H1 (cell line): ENCODE data around the gene PRRG3. TPM values are rescaled to one million over a fixed set of nuclear protein-coding genes. Genes with fewer than 3 reads are reported as not detected.

Source experiments
- CTCF ChIA-PET: fragments of 300-600 bp; sonication (Branson Sonifier 250); formaldehyde crosslinking; loops from one replicate; lab custom pipeline; 2021; ENCODE audit not compliant: partially characterized antibody; lab: Charles Lee
- POLR2A ChIA-PET: fragments of 300-600 bp; sonication (Branson Sonifier 250); formaldehyde crosslinking; loops from one replicate; lab custom pipeline; 2021; ENCODE audit warnings: inconsistent platforms; ENCODE audit not compliant: partially characterized antibody; lab: Charles Lee
- DNase-seq, 2 experiments: peaks; one replicate each; pipeline versions ENCODE4 v3.0.0 to v3.0.0-alpha.2; 2010 to 2022; ENCODE audit warnings: low spot score in 2 of 2, low read depth in 1 of 2, mixed read lengths in 1 of 2
- FAIRE-seq: peaks from 2 replicates; lab custom pipeline; 2011; peaks lifted over from hg19 to GRCh38; lab: Jason Lieb, UNC
- H2AFZ ChIP-seq: 2 replicates; pipeline ENCODE4 v1.8.1; 2012; ENCODE audit warnings: low read length, inconsistent platforms
- H2AK5ac ChIP-seq: 2 replicates; pipeline ENCODE4 v1.6.1; 2013; ENCODE audit warnings: low read depth, low read length
- H2BK120ac ChIP-seq: replicated peaks from 2 replicates; pipeline ENCODE3; 2013; ENCODE audit warnings: low read depth, low read length, inconsistent platforms
- H2BK12ac ChIP-seq: 2 replicates; pipeline ENCODE4 v1.6.1; 2013; ENCODE audit warnings: low read depth, low read length
- H2BK15ac ChIP-seq: 2 replicates; pipeline ENCODE4 v1.6.1; 2013; ENCODE audit warnings: low read length
- H2BK20ac ChIP-seq: 2 replicates; pipeline ENCODE4 v1.6.1; 2013; ENCODE audit warnings: low read length
- H2BK5ac ChIP-seq: 2 replicates; pipeline ENCODE4 v1.6.1; 2013; ENCODE audit warnings: low read depth, low read length
- H3K14ac ChIP-seq: 2 replicates; pipeline ENCODE4 v1.6.1; 2013; ENCODE audit warnings: inconsistent platforms; ENCODE audit not compliant: insufficient read length
- H3K18ac ChIP-seq: 2 replicates; pipeline ENCODE4 v1.6.1; 2013; ENCODE audit warnings: low read length; ENCODE audit errors: extremely low read depth
- H3K23ac ChIP-seq: 2 replicates; pipeline ENCODE4 v1.6.1; 2013; ENCODE audit warnings: inconsistent platforms; ENCODE audit not compliant: insufficient read length
- H3K23me2 ChIP-seq: 2 replicates; pipeline ENCODE4 v1.6.1; 2013; ENCODE audit warnings: low read depth, low read length
- H3K27ac ChIP-seq: 2 replicates; pipeline ENCODE4 v1.6.1; 2011; ENCODE audit warnings: low read depth, low read length, inconsistent platforms
- H3K27me3 ChIP-seq, 4 experiments: replicated peaks in 1 of 4; 1 replicate in 1 of 4; 2 replicates in 3 of 4; pipeline versions ENCODE4 v1.6.1 to v1.8.1; 2011 to 2013; ENCODE audit warnings: low read length in 3 of 4, mild to moderate bottlenecking in 3 of 4, inconsistent platforms in 2 of 4, mixed read lengths in 2 of 4, moderate library complexity in 1 of 4; ENCODE audit not compliant: control insufficient read depth in 3 of 4, insufficient read depth in 3 of 4; ENCODE audit errors: extremely low read depth in 1 of 4
- H3K36me3 ChIP-seq, 4 experiments: 2 replicates each; pipeline versions ENCODE4 v1.6.1 to v1.8.1; 2011 to 2013; ENCODE audit warnings: mild to moderate bottlenecking in 4 of 4, low read length in 3 of 4, moderate library complexity in 2 of 4, control low read depth in 1 of 4, inconsistent platforms in 1 of 4; ENCODE audit not compliant: insufficient read depth in 4 of 4, control insufficient read depth in 2 of 4
- H3K4ac ChIP-seq: replicated peaks from 2 replicates; pipeline ENCODE3; 2013; ENCODE audit warnings: low read length, low read depth, mixed read lengths, inconsistent platforms; ENCODE audit not compliant: insufficient read length
- H3K4me1 ChIP-seq, 4 experiments: replicated peaks in 1 of 4; 1 replicate in 1 of 4; 2 replicates in 3 of 4; pipeline versions ENCODE4 v1.6.1 to v1.8.1; 2011 to 2013; ENCODE audit warnings: low read length in 3 of 4, inconsistent platforms in 2 of 4, mixed read lengths in 1 of 4; ENCODE audit not compliant: insufficient read depth in 4 of 4, control insufficient read depth in 3 of 4
- H3K4me2 ChIP-seq, 2 experiments: 2 replicates each; pipeline versions ENCODE4 v1.6.1 to v1.8.1; 2011 to 2013; ENCODE audit warnings: low read depth in 2 of 2, low read length in 2 of 2, control low read depth in 1 of 2, inconsistent platforms in 1 of 2, mild to moderate bottlenecking in 1 of 2; ENCODE audit not compliant: insufficient read depth in 1 of 2
- H3K4me3 ChIP-seq, 4 experiments: fragments of 200-600, 300-600 bp in 1 of 4; sonication (generic), shearing (Covaris generic), sonication (Bioruptor Twin) in 1 of 4; 2 replicates each; pipeline versions ENCODE4 v1.5.1 to v1.8.1; 2011 to 2016; ENCODE audit warnings: low read length in 4 of 4, low read depth in 3 of 4, control low read depth in 2 of 4, inconsistent platforms in 2 of 4, mild to moderate bottlenecking in 2 of 4, mixed read lengths in 1 of 4, moderate library complexity in 1 of 4; ENCODE audit not compliant: insufficient read depth in 2 of 4; ENCODE audit errors: extremely low read depth in 1 of 4
- H3K56ac ChIP-seq: replicated peaks from 2 replicates; pipeline ENCODE3; 2013; ENCODE audit warnings: low read depth, mild to moderate bottlenecking, mixed read lengths, low read length, inconsistent platforms; ENCODE audit not compliant: insufficient read length
- H3K79me1 ChIP-seq: 2 replicates; pipeline ENCODE4 v1.6.1; 2013; ENCODE audit warnings: low read depth, low read length, control low read depth
- H3K79me2 ChIP-seq, 2 experiments: 2 replicates each; pipeline versions ENCODE4 v1.6.1 to v1.8.1; 2012 to 2013; ENCODE audit warnings: low read length in 2 of 2, mild to moderate bottlenecking in 2 of 2, inconsistent platforms in 1 of 2; ENCODE audit not compliant: insufficient read depth in 2 of 2, control insufficient read depth in 1 of 2
- H3K9ac ChIP-seq, 4 experiments: replicated peaks in 1 of 4; 1 replicate in 1 of 4; 2 replicates in 3 of 4; pipeline versions ENCODE4 v1.6.1 to v1.8.1; 2011 to 2013; ENCODE audit warnings: low read depth in 3 of 4, low read length in 3 of 4, control low read depth in 2 of 4, mild to moderate bottlenecking in 2 of 4, moderate library complexity in 2 of 4, inconsistent platforms in 1 of 4; ENCODE audit errors: extremely low read depth in 1 of 4
- H3K9me3 ChIP-seq, 2 experiments: 2 replicates each; pipeline versions ENCODE4 v1.6.1 to v1.8.1; 2012 to 2013; ENCODE audit warnings: mild to moderate bottlenecking in 2 of 2, moderate library complexity in 2 of 2, control low read depth in 1 of 2, inconsistent platforms in 1 of 2, low read depth in 1 of 2, low read length in 1 of 2, mixed read lengths in 1 of 2; ENCODE audit not compliant: insufficient read depth in 2 of 2
- H4K20me1 ChIP-seq, 2 experiments: replicated peaks in 1 of 2; 2 replicates each; pipeline versions ENCODE3 to v1.8.1; 2011 to 2013; ENCODE audit warnings: inconsistent platforms in 2 of 2, low read length in 2 of 2, mild to moderate bottlenecking in 1 of 2; ENCODE audit not compliant: insufficient read depth in 2 of 2, control insufficient read depth in 1 of 2
- H4K5ac ChIP-seq: 2 replicates; pipeline ENCODE4 v1.6.1; 2013; ENCODE audit warnings: low read length, low read depth, mixed read lengths, inconsistent platforms; ENCODE audit not compliant: insufficient read length
- H4K8ac ChIP-seq: 2 replicates; pipeline ENCODE4 v1.8.0; 2013; ENCODE audit warnings: mild to moderate bottlenecking, moderate library complexity, low read length, inconsistent platforms; ENCODE audit not compliant: insufficient read depth; ENCODE audit errors: extremely low read depth
- H4K91ac ChIP-seq: replicated peaks from 2 replicates; pipeline ENCODE3; 2013; ENCODE audit warnings: low read length, mixed read lengths, inconsistent platforms; ENCODE audit not compliant: insufficient read length
- CHD2 ChIP-seq: IDR thresholded peaks from 2 replicates; pipeline ENCODE4 v1.6.1; 2012; ENCODE audit warnings: low read length, improper control_type of control experiment
- CREB1 ChIP-seq: IDR thresholded peaks from 2 replicates; pipeline ENCODE4 v1.6.1; 2012; ENCODE audit warnings: inconsistent platforms
- EP300 ChIP-seq, 2 experiments: IDR thresholded peaks; 1 replicate in 1 of 2; 2 replicates in 1 of 2; pipeline ENCODE4 v1.6.1; 2011 to 2012; ENCODE audit warnings: low read depth in 2 of 2, low read length in 2 of 2, mild to moderate bottlenecking in 2 of 2, borderline replicate concordance in 1 of 2, inconsistent platforms in 1 of 2, moderate library complexity in 1 of 2
- KDM1A ChIP-seq: fragments of 200-600, 300-600 bp; sonication (generic); IDR thresholded peaks from 2 replicates; pipeline ENCODE4 v1.7.1; 2016; ENCODE audit warnings: mild to moderate bottlenecking, low read length, borderline replicate concordance
- MAX ChIP-seq: IDR thresholded peaks from 2 replicates; pipeline ENCODE4 v1.6.1; 2012; ENCODE audit warnings: inconsistent platforms
- SIX5 ChIP-seq: IDR thresholded peaks from 2 replicates; pipeline ENCODE4 v1.6.1; 2011; ENCODE audit warnings: mild to moderate bottlenecking, low read depth, low read length
- SP4 ChIP-seq: IDR thresholded peaks from 2 replicates; pipeline ENCODE4 v1.6.1; 2012; ENCODE audit warnings: low read length, inconsistent platforms
- TAF1 ChIP-seq: IDR thresholded peaks from 2 replicates; pipeline ENCODE4 v1.6.1; 2011; ENCODE audit warnings: mild to moderate bottlenecking, low read depth, low read length
- TAF7 ChIP-seq: optimal IDR thresholded peaks from 2 replicates; pipeline ENCODE3; 2011; ENCODE audit warnings: low read depth, mild to moderate bottlenecking, inconsistent platforms, low read length, moderate library complexity, borderline replicate concordance
- TEAD4 ChIP-seq: IDR thresholded peaks from 2 replicates; pipeline ENCODE4 v1.6.1; 2012; ENCODE audit warnings: low read depth, low read length, inconsistent platforms, mixed read lengths
- WGBS, 2 experiments: shearing (Covaris generic) in 1 of 2; methylation state at CpG; one replicate each; pipeline versions ENCODE4 v1.1.6 to v1.1.7; 2013 to 2015; ENCODE audit warnings: low lambda C conversion rate in 2 of 2, mixed read lengths in 2 of 2, inconsistent platforms in 1 of 2, low coverage in 1 of 2, missing lambda C conversion rate in 1 of 2; ENCODE audit not compliant: insufficient replicate concordance in 2 of 2, insufficient coverage in 1 of 2, insufficient read length in 1 of 2; ENCODE audit errors: extremely low coverage in 1 of 2, missing lambda C conversion rate in 1 of 2; 5-methylcytosine and 5-hydroxymethylcytosine counted together
- polyA plus RNA-seq, 7 experiments: library from polyadenylated mRNA; depleted of rRNA in 3 of 7; stranded (reverse) in 5 of 7; unstranded in 2 of 7; fragments of >200 nt in 5 of 7; fragments of 200-250 nt in 2 of 7; gene quantifications; 1 replicate in 5 of 7; 2 replicates in 1 of 7; 4 replicates in 1 of 7; pipeline versions ENCODE4 v1.2.1 to v1.2.3, GENCODE V29; 2011 to 2013; ENCODE audit warnings: missing spikeins in 2 of 7, mixed read lengths in 2 of 7
- total RNA-seq: library from RNA; stranded (reverse); fragmentation: NEBNext Ultra II Directional; extraction: Animal tissue kit (Norgen Biotek cat#: 25700); gene quantifications from 2 replicates; pipeline ENCODE4 v1.2.1, GENCODE V29; 2021

The PRRG3 gene
- total and polyA plus RNA-seq, 2 of the 8 experiments (the other 6 are each of a cell fraction or from before 2014, with no cell fraction given), result 4.2 to 5.4 TPM

GRCh38 chrX:151675121-151675746 lies 20.0 kb upstream of the PRRG3 start:
- no peaks in the 10 kb centered on the region for H3K4me1 ChIP-seq
- no peak overlapping the region for H2BK15ac ChIP-seq
- H3K23me2 ChIP-seq, result no peaks in the 10 kb centered on the region
- no peaks in the 10 kb centered on the region for H3K79me2 ChIP-seq
- no peaks in the 10 kb centered on the region for H3K79me1 ChIP-seq
- no peak overlapping the region for H3K14ac ChIP-seq
- H3K4me3 ChIP-seq, result no peak overlapping the region
- no peak overlapping the region for H3K4ac ChIP-seq
- no peak overlapping the region for H4K5ac ChIP-seq
- no peaks in the 10 kb centered on the region for H4K20me1 ChIP-seq
- no peak overlapping the region for H2AFZ ChIP-seq
- H2BK12ac ChIP-seq, result no peak overlapping the region
- FAIRE-seq, result no peak
- H3K27me3 ChIP-seq, result no peaks in the 10 kb centered on the region
- no peak overlapping the region for H2BK120ac ChIP-seq
- CTCF ChIA-PET, result interaction anchor here (0.5 to 5.4 kb wide), 4 partner anchors 47 to 531 kb away, joined by 3 to 29 read pairs (median 3); no protein-coding TSS in a partner anchor
- no peak overlapping the region for H3K4me2 ChIP-seq
- no peak overlapping the region for H2BK5ac ChIP-seq
- H4K91ac ChIP-seq, result no peak overlapping the region
- no peak overlapping the region for H3K27ac ChIP-seq
- no peak overlapping the region for H2AK5ac ChIP-seq
- H4K8ac ChIP-seq, result no peak overlapping the region
- H3K9me3 ChIP-seq, result no peaks in the 10 kb centered on the region
- 86% methylated on average over 5 of the region's 6 CpGs; no CpG with 5 or more reads in 1 of the 2 experiments for WGBS, 2 experiments
- no peak overlapping the region for H2BK20ac ChIP-seq
- no peak overlapping the region for H3K18ac ChIP-seq
- POLR2A ChIA-PET, result no interaction called here
- no peak overlapping the region for H3K9ac ChIP-seq
- no peak overlapping the region for H3K23ac ChIP-seq
- no peak overlapping the region for H3K56ac ChIP-seq
- H3K36me3 ChIP-seq, result no peaks in the 10 kb centered on the region
- no peak for DNase-seq
- TF ChIP-seq TAF1 (no peak), SP4 (no peak), TAF7 (no peak), KDM1A (no peak), CREB1 (no peak), TEAD4 (no peak), SIX5 (no peak), MAX (no peak), EP300 (IDR thresholded peaks at IDR 0.05; ENCODE audit: borderline replicate concordance in 1 of 2, low read depth in 2 of 2, low read length in 2 of 2) (no peak), CHD2 (no peak)
